IPS-NIHi11 (cell line): ENCODE measurements around the gene RGL2.
"Not testable (repeated sequence)": the region's sequence is repeated elsewhere in the genome, so short reads cannot be mapped to it uniquely, and the experiment has no call there.

Experiments
- DNase-seq: peaks from one replicate; pipeline ENCODE4 v3.0.0; 2012; ENCODE audit warnings: mixed read lengths, low spot score

Gene RGL2

DNA sequence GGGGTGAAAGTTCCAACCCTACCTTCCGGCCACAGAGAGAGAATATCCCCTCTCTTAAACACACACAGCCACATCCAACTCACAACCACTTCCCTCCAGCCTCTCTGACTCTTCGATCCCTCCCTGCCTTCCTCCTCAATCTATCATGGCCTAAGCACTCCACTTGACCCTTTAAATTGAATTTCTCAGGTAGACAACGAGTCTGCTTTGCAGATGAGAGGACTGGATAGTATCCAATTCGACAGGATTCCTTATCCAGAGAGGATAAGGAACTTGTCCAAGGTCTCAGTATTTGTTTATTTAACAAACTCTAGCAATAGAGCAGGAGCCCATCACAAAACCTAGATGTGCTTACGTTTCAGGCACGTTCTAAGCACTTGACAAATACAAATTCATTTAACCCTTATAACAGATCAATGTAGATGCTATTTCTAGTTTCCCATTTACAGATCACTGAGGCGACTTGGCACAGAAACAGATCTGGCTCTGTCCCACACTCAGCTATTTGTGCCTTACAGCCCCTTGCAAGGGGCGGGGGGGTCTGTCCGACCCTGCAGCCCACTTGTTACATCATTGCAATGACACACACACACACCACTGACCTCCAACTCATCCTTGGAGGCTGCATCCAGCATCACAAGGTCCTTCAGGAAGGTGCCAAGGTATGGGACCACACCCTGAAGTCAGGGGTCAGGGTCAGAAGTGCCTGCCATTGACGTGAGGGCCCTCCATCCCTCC lies 4.5 kb downstream of the RGL2 start:
- no peak for DNase-seq

DNA sequence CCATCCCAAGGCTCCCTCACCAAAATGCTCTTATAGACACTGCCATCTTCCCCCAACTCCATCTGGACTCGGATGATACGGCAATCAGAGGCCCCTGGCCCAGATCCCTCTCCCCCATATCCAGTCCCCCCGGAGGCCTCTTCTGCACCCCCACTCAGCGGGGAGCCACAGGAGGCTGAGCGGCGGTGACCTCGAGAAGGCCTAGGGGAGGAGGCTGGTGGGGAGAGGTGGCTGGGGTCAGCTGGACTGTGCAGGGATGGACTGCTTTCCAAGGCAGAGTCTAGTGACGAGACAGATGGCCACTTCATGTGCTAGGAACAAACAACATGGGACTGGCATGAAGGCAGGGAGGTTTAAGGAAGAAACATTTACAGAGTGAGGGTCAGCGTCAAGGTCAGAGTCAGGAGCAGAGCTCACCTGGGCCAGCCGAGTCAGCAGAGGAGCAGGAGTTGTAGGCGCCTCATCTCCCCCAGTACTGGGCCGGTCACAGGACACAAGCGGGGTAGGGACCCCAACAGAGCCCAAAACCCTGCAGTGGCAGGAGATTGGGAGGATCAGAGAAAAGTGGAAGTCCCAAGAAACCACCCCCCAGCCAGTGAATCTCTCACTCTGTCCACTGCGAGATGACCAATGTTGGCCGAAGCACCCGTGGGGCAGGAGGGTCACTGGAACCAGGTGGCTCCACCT lies 5.6 kb downstream of the RGL2 start:
- no peak for DNase-seq

DNA sequence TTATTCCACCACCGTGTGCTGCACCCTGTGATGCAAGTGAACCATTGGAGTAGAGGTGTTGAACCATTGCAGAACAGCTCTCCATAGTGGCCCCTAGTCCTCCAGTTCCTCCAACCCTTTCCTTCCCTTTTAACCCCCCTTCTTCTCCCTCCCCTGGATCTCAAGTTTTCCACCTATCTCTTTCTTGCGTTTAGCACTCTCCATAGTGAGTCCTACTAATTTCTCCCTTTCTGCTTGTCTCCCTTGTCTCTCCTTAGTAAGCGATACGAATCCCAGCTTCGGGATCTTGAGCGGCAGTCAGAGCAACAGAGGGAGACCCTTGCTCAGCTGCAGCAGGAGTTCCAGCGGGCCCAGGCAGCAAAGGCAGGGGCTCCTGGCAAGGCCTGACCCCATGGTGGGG lies 8.3 kb downstream of the RGL2 start:
- no peak for DNase-seq

DNA sequence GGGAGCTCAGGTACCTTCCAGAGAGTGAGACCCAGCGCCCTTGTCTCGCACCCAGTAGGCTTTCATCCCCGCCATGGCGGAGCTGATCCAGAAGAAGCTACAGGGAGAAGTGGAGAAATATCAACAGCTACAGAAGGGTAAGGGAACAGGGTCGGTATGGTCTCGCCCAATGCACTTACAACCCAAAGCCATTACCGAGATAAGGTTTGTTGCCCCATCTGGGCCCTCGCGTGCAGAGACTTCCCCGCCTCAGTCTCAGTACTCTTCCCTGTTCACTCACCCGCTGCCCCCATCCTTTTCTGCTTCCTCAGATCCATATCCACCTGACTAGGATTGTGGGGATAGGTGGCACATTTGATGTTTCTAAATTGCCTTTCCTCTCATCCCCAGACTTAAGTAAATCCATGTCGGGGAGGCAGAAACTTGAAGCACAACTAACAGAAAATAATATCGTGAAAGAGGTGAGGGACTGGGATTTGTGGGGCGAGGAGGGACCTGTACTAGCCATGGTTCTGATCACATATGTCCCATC lies 8.9 kb downstream of the RGL2 start:
- no peak for DNase-seq

DNA sequence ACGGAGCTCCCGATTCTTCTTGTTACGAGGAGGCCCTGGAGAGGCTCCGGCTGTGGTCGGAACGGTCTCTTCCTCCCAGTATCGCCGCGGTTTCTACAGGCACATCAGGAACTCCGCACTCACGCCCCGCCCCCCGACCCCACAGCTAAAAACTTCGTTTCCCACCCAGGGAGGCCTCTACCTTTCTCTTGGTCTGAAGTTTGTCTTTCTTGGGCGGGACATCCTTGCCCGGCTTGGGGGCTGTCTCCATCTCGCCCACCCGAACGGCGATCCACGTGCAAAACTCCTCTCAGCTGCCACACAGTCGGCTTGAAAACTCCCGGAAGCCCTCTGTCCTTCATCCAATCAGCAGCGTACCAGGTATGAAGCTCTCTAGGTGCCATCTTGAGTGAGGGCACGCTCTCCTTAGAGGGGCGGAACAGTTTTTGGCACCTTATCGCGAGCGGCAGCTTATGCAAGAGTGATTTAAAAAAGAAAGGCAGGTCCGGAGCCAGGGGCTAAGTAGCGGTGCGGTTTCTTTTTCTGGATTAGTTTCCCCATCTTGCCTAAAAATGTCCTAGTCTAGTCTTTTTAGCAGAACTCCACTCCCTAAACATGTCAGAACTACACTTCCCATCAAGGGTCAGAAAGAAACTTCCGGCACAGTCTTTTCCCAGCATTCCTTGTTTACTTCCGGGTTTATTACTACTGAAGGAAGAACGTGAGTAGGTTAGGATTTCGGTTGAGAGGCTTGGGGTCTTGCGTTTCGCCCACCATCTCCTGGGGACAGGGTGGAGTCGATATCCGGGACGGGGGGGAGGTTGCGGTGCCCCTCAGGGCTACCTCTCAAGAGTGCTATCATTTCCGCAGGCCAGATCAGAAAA lies 9.6 kb downstream of the RGL2 start, which contains the start of the genes PFDN6 and WDR46:
Gene PFDN6 (plus strand): TSS at position 681 of the 863 bp plus-strand sequence. CDS start 256 bp downstream, outside the sequence.
Gene WDR46 (minus strand): TSS at position 319 of the 863 bp plus-strand sequence. CDS start 69 bp downstream, at position 250.
- DNase-seq, result peak; percentile 94

DNA sequence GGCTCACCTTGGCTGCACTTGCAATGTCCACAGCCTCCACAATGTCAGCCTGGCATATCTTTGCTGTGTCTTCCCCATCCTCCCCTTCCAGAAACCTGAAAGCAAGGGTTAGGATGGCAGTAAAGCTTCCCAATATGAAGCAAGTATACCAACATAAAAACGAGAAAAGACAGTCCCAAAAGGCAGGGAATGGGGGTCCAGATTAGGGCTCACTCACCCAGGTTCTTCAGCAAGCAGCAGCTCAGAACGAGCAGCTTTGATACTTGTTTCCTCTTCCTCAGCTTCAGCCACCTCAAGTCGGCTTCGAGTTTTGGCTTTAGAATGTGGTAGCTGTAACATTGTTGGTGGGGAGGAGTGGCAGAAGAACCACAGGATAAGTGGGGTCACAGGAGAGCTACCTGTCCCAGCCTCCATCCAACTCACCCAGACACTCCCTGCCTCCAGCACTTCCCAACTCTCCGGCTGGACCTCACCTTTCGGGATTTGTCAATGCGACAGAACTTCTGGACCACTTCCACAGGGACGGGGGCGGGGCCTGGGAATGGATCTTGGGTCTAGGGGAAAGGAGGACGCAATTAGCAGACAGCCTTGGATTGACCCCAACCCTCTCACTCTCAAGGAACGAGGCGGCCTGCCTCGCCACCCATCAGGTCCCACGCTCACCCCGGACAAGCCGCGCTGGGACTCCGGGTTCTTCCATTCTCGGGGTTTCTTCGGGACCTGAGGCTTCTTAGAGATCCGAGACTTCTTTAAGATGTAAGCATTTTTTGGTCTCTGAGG lies 10.4 kb downstream of the RGL2 start:
- peak; percentile 11 for DNase-seq

DNA sequence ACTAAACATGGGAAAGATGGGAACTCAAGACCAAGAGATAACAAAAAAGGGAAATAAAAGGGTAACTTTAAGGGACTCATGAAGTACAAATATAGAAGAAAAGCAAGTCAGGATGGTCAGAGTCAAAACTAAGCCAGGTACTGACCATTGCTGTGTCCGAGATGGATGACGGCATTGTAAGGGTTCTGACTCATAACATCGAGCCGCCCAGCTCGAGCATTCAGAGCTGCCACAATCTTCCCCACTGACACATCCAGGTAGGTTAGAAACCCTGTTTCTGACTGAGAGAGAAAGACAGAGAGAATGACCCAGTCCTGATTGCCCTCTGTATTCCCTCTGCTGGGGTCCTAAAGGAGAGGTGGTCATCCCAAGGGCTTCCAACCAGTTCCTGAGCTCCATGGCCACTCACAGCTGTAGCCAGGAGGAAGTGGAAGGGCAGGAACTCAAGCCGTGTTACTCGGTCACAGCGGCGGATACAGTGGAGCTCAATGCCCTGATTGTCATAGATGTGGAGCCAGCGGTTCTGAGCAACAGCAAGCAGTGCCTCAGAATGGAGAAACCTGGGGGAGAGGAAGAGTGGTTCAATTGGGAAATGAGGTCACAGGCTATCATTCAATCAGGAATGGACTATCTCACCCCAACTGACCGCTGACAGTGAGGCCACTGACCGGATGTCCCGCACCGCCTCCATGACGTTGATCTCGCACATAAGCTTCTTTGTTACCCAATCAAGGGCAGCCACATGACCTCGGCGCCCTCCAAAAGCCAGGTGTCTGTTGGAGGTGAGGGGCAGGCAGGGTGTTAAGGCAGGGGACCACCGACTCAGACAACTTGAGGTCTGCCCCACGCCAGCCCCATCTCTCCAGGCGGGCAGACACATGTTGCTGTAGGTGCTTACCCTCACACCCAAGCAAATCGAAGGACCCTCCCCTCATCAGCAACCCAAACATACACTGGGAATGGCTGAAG lies 11.5 kb downstream of the RGL2 start:
- no peak for DNase-seq

DNA sequence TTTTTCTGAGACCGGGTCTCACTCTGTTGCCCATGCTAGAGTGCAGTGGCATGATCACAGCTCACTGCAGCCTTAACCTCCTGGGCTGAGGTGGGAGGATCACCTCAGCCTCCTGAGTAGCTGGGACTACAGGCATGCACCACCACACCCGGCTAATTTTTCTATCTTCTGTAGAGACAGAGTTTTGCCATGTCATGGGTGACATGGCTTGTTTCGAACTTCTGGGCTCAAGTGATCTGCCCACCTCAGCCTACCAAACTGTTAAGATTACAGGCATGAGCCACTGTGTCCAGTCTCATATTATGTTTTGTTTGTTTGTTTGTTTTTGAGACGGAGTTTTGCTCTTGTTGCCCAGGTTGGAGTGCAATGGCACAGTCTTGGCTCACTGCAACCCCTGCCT lies 13.5 kb downstream of the RGL2 start:
- not testable (repeated sequence) for DNase-seq

DNA sequence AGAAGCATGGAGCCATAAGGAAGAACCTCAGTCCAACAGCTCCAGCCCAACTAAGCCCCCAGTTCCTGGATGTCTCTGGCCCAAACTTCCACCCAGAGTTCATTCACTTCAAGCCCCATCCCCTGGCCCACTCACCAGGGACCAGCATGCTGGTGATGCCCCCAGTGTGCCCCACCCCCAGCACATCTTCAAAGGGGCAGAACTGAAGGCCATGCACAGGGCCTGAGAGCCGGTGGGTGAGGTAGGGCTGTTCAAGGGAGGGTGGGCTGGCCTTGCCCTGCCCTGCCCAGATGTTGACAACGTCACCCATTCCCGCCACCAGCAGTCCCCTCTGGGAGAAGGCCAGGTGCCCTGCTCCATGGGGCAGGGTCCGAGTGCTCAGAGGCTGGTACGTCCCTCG lies 18.2 kb downstream of the RGL2 start:
- no peak for DNase-seq

DNA sequence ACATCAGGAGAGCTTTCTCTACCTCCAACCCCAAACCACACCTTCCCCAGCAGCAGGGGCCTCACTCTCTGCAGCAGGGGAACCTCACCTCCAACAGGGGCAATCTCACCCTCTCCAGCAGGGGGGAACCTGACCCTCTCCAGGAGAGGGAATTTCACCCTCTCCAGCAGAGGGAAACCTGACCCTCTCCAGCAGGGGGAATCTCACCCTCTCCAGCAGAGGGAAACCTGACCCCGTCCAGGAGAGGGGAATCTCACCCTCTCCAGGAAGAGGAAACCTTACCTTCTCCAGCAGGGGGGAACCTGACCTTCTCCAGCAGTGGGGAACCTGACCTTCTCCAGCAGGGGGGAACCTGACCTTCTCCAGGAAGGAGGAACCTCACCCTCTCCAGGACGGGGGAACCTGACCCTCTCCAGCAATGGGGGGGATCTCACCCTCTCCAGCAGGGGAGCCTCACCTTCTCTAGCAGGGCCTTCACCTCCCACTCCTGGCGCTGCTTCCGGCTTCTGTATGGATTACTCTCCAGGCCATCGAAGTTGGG lies 18.7 kb downstream of the RGL2 start:
- DNase-seq, result peak; percentile 73

DNA sequence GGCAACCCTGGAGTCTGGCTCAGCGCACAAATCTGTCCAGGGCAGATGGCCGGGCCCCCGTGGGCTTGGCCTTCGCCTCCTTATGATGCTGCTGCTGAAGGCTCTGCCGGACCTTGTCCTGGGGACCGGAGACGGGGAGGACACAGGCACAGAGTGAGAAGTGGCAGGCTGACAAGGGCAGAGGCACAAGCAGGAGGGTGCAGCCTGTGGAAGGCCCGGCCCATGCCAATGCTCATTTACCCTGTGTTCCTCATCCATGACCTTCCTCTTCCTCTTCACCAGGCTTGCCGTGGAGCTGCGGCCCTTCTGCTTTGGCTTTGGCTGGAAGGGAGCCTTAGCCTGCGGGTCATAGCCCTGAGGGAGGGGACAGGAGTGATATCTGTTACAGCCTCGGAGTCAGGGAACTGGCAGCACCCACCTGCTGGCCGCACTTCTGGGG lies 19.5 kb downstream of the RGL2 start:
- DNase-seq, result no peak

DNA sequence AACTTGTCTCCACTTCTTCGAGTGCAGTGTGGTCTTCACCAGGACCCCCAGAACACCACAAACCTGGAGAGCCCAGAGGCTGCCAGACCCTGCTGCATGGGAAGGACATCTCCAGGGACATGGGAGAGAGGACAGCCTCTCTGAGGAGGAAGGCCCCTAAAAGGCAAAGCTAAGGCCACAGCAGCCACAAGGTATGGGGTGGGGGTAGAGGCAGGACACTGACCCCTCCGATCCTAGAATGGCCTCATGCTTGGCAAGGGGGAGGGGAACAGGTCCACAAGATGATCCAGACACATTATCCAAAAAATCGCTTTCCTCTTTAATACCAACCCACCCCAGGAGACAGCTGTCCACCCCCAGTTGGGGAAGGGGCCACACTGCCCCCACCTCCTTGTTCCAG lies 19.9 kb downstream of the RGL2 start:
- no peak for DNase-seq

DNA sequence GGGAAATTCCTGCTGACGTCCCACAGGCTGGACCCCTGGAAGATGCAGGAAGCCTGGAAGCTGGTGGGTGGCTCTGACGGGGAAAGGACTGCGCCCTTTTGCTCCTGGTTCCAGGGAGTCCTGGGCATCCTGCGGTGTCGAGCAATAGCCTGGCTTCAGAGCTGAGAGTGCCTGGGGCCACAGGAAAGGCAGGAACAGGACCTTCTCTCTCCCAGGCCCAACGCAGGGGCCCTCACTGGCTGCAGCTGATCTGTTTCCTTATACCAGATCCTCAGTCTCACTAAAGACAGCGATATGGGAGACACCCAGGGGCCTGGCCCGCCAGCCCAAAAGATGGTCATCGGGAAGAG lies 20.4 kb downstream of the RGL2 start:
- no peak for DNase-seq

DNA sequence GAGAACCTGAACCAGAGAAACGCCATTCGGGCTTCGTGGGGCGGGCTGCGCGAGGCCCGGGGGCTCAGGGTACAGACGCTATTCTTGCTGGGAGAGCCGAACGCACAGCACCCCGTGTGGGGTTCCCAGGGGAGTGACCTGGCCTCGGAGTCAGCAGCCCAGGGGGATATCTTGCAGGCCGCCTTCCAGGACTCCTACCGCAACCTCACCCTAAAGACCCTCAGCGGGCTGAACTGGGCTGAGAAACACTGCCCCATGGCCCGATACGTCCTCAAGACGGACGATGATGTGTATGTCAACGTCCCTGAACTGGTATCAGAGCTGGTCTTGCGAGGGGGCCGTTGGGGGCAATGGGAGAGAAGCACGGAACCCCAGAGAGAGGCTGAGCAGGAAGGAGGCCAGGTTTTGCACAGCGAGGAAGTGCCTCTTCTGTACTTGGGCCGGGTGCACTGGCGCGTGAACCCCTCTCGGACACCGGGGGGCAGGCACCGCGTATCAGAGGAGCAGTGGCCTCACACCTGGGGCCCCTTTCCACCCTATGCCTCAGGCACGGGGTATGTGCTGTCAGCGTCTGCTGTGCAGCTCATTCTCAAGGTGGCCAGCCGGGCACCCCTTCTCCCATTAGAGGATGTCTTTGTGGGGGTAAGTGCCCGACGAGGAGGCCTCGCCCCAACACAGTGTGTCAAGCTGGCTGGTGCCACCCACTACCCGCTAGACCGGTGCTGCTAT lies 20.9 kb downstream of the RGL2 start:
- DNase-seq, result peak; percentile 37

DNA sequence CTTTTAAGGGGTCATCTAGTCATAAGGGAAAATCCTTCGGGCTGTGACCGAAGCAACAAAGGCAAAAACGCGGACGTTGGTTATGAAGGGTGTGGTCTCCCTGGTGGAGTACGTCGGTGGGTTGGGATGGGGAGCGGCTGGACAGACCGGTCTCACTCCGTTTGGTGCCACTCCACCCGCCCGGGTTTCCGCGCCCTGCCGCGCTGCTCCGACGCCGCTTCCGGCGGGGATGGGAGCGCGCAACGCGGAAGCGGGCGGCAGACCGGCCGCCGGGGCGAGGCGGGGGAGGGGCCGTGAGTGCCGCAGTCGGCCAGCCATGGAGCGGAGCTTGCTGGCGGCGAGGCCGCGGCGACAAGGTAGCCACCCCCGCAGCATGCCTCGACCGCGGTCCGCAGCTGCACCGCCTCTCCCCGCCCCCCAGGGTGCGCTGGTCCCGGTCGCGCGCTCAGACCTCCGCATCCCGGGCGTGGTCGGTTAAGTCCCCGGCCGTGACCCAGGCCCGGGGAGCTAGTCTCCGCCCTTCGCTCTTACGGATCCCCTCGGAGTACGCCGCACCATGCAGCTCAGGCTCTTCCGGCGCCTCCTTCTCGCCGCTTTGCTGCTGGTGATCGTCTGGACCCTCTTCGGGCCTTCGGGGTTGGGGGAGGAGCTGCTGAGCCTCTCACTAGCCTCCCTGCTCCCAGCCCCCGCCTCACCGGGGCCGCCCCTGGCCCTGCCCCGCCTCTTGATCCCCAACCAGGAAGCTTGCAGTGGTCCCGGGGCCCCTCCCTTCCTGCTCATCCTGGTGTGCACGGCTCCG lies 21.7 kb downstream of the RGL2 start, which contains the start of gene B3GALT4:
Gene B3GALT4 (plus strand): TSS at position 260 of the 799 bp plus-strand sequence. CDS start 297 bp downstream, at position 557.
- DNase-seq, result peak; percentile 90

DNA sequence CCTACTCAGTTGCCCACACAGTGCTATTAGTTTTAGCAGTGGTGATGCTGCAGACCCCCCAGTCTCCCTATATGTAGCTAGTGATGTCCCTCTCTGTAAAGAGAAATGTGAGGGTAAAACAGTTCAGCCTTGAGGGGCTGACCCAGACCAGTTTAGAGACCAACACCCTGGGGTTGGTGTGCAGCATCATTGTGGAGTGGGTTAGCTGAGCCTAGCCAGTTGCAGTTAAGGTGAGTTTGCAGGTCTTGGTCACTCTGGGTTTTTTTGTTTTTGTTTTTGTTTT lies 22.2 kb downstream of the RGL2 start:
- no peak for DNase-seq

DNA sequence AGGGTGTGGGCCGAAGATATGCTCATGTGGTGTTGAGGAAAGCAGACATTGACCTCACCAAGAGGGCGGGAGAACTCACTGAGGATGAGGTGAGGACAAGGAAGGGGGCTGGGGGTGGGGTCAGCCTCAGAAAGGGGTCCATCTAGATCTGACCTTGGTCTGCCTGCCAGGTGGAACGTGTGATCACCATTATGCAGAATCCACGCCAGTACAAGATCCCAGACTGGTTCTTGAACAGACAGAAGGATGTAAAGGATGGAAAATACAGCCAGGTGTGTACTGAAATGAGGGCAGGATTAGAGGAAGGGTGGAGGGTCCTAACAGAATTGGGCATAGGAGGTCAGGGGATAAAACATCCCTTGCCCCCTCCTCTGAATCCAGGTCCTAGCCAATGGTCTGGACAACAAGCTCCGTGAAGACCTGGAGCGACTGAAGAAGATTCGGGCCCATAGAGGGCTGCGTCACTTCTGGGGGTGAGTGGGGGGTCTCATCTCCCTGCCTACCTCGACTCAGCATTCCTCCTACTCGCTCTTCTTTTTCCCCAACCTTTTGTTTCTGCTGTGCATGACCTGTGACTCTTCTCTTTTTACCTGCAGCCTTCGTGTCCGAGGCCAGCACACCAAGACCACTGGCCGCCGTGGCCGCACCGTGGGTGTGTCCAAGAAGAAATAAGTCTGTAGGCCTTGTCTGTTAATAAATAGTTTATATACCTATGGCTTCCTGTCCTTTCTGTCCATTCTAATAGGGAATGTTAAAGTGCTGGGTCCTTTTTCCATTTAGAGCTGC lies 22.8 kb downstream of the RGL2 start:
- DNase-seq, result not testable (repeated sequence)
